SU-DHL-6 (cell line): ENCODE data around the gene ARPC4.
"Not testable (repeated sequence)": the region's sequence is repeated elsewhere in the genome, so short reads cannot be mapped to it uniquely, and the experiment has no call there.

Experiments used
- H2AFZ ChIP-seq: fragments of 200-600 bp; sonication (generic); 2 replicates; pipeline ENCODE4 v1.6.1; 2014; ENCODE audit warnings: low read depth, mild to moderate bottlenecking, moderate library complexity, mixed read lengths, antibody characterized with exemption, low read length; ENCODE audit not compliant: severe bottlenecking
- H3F3A ChIP-seq: fragments of 200-600 bp; shearing (Covaris generic); 2 replicates; pipeline ENCODE4 v1.6.0; 2016; ENCODE audit warnings: antibody characterized with exemption, mild to moderate bottlenecking; ENCODE audit not compliant: insufficient read depth
- H3K27ac ChIP-seq: fragments of 200-600 bp; sonication (generic); 2 replicates; pipeline ENCODE4 v1.5.1; 2016; ENCODE audit warnings: low read depth, mild to moderate bottlenecking, low read length, moderate library complexity, mixed read lengths
- H3K27me3 ChIP-seq: fragments of 200-600 bp; sonication (generic), shearing (Covaris generic); 2 replicates; pipeline ENCODE4 v1.6.0; 2014; ENCODE audit warnings: mild to moderate bottlenecking, low read length
- H3K36me3 ChIP-seq: fragments of 200-600 bp; sonication (generic); 2 replicates; pipeline ENCODE4 v1.6.1; 2014; ENCODE audit warnings: mild to moderate bottlenecking, low read length, mixed read lengths
- H3K4me2 ChIP-seq: fragments of 300-600, 200-600 bp; shearing (Covaris generic), sonication (generic); 2 replicates; pipeline ENCODE4 v1.6.0; 2014; ENCODE audit warnings: low read length, low read depth, mild to moderate bottlenecking; ENCODE audit not compliant: poor library complexity, severe bottlenecking
- H3K4me3 ChIP-seq: fragments of 200-600 bp; sonication (generic); 2 replicates; pipeline ENCODE4 v1.5.1; 2014; ENCODE audit warnings: antibody characterized with exemption, low read length, mild to moderate bottlenecking, mixed read lengths; ENCODE audit not compliant: insufficient read depth, poor library complexity, severe bottlenecking
- H3K79me2 ChIP-seq: fragments of 200-600 bp; sonication (generic); 2 replicates; pipeline ENCODE4 v1.6.1; 2014; ENCODE audit warnings: mild to moderate bottlenecking, low read length, moderate library complexity; ENCODE audit not compliant: insufficient read depth
- H3K9ac ChIP-seq: fragments of 200-600 bp; sonication (generic); 2 replicates; pipeline ENCODE4 v1.7.0; 2014; ENCODE audit warnings: mild to moderate bottlenecking, low read length
- H3K9me2 ChIP-seq: fragments of 200-600 bp; sonication (generic); replicated peaks from 2 replicates; pipeline ENCODE4 v1.6.1; 2014; ENCODE audit warnings: low read length; ENCODE audit not compliant: insufficient read depth
- H3K9me3 ChIP-seq: fragments of 200-600 bp; sonication (generic); 2 replicates; pipeline ENCODE4 v1.6.1; 2014; ENCODE audit warnings: low read length, mixed read lengths; ENCODE audit not compliant: insufficient read depth
- H4K20me1 ChIP-seq: fragments of 200-600 bp; sonication (generic); 2 replicates; pipeline ENCODE4 v1.6.1; 2014; ENCODE audit warnings: low read depth, mild to moderate bottlenecking, antibody characterized with exemption, low read length, moderate library complexity, mixed read lengths
- EZH2phosphoT487 ChIP-seq: fragments of 200-600 bp; sonication (generic), shearing (Covaris generic); conservative IDR thresholded peaks from 2 replicates; pipeline ENCODE4 v1.6.1; 2018; ENCODE audit warnings: mild to moderate bottlenecking, antibody characterized with exemption, low read length, moderate library complexity, mixed read lengths
- TF ChIP-seq, protein P1 (sequence below): fragments of 200-600 bp; sonication (generic); IDR thresholded peaks from one replicate; pipeline ENCODE4 v1.5.1; 2017; ENCODE audit warnings: antibody characterized with exemption, mild to moderate bottlenecking, low read length, moderate library complexity; ENCODE audit not compliant: insufficient read depth, poor library complexity, severe bottlenecking

Gene ARPC4

DNA sequence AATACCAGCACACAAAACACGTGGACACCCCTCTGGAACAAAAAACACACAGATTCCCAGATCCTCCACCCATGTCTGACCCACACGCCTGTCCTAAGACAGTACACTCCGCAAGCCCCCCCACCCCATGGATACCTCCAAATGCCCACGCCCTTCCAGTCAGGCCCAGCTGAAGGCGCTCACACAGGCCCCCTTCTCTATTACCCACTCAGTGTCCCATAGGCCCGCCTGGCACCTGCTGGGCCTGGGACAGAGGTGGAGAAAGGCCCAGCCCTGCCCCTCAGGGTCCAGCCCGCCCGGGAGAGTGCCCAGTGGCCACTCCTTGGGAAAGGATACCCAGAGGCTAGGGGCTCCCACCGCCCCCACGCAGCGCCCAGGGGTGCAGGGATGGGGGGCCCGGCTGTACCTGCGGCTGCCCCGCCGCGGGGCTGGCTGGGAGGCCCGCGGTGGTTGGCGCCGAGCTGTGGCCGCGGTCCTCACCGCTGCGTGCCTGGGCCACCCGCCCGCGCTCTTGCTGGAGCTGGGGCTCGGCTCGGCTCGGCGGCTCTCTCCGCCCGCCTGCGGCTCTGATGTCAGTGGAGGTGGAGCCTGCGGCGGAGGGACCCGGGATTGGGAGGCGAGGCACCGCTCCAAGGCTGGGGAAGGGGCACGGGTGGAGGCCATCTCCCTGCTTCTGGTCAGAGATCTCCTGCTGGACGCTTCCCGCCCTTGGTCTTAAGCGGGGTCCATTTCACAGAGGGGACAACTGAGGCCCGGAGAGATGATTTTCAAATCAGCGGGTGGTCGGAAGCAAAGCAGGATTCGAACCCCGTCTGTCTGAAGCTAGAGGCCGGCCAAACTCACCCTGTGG lies 23.2 kb upstream of the ARPC4 start, which contains the start of gene CAMK1:
Gene CAMK1, minus strand, starts transcription at position 522 of the 850 bp plus-strand sequence. CDS start 2,198 bp downstream, outside the sequence.
- H2AFZ ChIP-seq: no peak within 1 kb of the TSS

GRCh38 chr3:9770276-9770812 lies 22.5 kb upstream of the ARPC4 start:
- Histone ChIP-seq H2AFZ (no peak overlapping the region), H3F3A (0 out of 2 replicates have a peak, but pooled peaks cover 4% of the 10 kb centered on the region), H3K79me2 (no peaks in the 10 kb centered on the region), H3K27ac (no peak overlapping the region), H3K9me3 (no peaks in the 10 kb centered on the region), H3K9me2 (no peaks in the 10 kb centered on the region), H3K4me3 (no peak overlapping the region), H4K20me1 (no peaks in the 10 kb centered on the region), H3K36me3 (no peaks in the 10 kb centered on the region), H3K4me2 (no peak overlapping the region), H3K27me3 (no peaks in the 10 kb centered on the region), H3K9ac (no peak overlapping the region)
- TF ChIP-seq, protein P1, sequence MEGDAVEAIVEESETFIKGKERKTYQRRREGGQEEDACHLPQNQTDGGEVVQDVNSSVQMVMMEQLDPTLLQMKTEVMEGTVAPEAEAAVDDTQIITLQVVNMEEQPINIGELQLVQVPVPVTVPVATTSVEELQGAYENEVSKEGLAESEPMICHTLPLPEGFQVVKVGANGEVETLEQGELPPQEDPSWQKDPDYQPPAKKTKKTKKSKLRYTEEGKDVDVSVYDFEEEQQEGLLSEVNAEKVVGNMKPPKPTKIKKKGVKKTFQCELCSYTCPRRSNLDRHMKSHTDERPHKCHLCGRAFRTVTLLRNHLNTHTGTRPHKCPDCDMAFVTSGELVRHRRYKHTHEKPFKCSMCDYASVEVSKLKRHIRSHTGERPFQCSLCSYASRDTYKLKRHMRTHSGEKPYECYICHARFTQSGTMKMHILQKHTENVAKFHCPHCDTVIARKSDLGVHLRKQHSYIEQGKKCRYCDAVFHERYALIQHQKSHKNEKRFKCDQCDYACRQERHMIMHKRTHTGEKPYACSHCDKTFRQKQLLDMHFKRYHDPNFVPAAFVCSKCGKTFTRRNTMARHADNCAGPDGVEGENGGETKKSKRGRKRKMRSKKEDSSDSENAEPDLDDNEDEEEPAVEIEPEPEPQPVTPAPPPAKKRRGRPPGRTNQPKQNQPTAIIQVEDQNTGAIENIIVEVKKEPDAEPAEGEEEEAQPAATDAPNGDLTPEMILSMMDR: no peak
- TF ChIP-seq EZH2phosphoT487: no peak

More for the DNA sequence above, 23.2 kb upstream of the ARPC4 start, which contains the start of gene CAMK1:
- Histone ChIP-seq H3K27me3 (no peaks in the 10 kb centered on the region), H3K9me2 (no peaks in the 10 kb centered on the region), H3K79me2 (no peaks in the 10 kb centered on the region), H3K9me3 (no peaks in the 10 kb centered on the region), H3K4me2 (no peak within 1 kb of the TSS), H3K27ac (no peak within 1 kb of the TSS), H3K4me3 (no peak within 1 kb of the TSS), H3K9ac (no peak within 1 kb of the TSS), H4K20me1 (no peaks in the 10 kb centered on the region), H3K36me3 (no peaks in the 10 kb centered on the region), H3F3A (0 out of 2 replicates have a peak, but pooled peaks cover 4% of the 10 kb centered on the region)
- TF ChIP-seq, protein P1: no peak
- no peak for TF ChIP-seq EZH2phosphoT487

- H3K36me3 ChIP-seq, H3K27me3 ChIP-seq, H3K9me3 ChIP-seq, H3K27ac ChIP-seq, H2AFZ ChIP-seq, H3K4me3 ChIP-seq, H3K79me2 ChIP-seq, H3K9me2 ChIP-seq, H4K20me1 ChIP-seq, H3F3A ChIP-seq, H3K9ac ChIP-seq, H3K4me2 ChIP-seq: not testable (repeated sequence)
Observed at GRCh38 chr3:9771007-9771406, 21.9 kb upstream of the ARPC4 start.
